ENCODE measurements around the gene BMPER. TPM values are rescaled to one million over a fixed set of nuclear protein-coding genes. Genes with fewer than 3 reads are reported as not detected.

The BMPER gene
- total RNA-seq, 2 experiments from 2014 or later: not detected

DNA sequence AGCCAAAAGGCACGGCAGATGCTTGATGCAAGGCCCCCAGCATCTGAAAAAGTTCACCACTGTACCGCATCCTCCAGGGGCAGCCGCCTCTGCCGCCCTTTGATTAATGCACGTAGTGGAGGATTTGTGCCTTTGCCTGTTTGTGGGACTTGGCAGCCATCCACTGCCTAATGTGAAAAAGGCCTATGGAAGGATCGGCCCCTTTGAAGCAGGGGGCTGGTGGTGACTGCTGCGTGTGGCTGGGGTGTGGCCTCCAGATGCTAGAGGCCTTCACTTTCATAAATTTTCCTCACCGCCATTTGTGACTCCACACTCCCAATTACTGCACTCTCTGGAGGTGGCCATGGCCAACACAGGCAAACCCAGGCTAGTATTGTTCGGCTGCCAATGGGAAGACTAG is 226.0 kb downstream of the BMPER start:
- peaks cover 11 to 21% of the 10 kb centered on the region in 2 experiments for H3K9me3 ChIP-seq (ENCODE audit: control insufficient read depth in 1 of 2, insufficient read depth in 1 of 2, low read length in 2 of 2)
- no peaks in the 10 kb centered on the region for H3K27me3 Mint-ChIP-seq
- H3K4me1 ChIP-seq (ENCODE audit: insufficient read depth, low read length): no peaks in the 10 kb centered on the region
- DNase-seq (no peak), ATAC-seq (ENCODE audit: poor library complexity) (no peak)
- intact Hi-C loops (cut with DNase I, micrococcal nuclease): no loop called here
- H3K27ac ChIP-seq (ENCODE audit: low read depth in 1 of 2, low read length in 2 of 2): no peak overlapping the region
- H3K4me3 ChIP-seq (ENCODE audit: low read length): no peak overlapping the region
- no peaks in the 10 kb centered on the region for H3K4me1 Mint-ChIP-seq (ENCODE audit: low read depth)
- H3K36me3 Mint-ChIP-seq (ENCODE audit: low read depth): no peaks in the 10 kb centered on the region
- no peak overlapping the region for H3K4me3 Mint-ChIP-seq
- peaks cover 13% of the 10 kb centered on the region for H3K9me3 Mint-ChIP-seq
- POLR2A ChIA-PET: no interaction called here
- TF ChIP-seq, protein P1, sequence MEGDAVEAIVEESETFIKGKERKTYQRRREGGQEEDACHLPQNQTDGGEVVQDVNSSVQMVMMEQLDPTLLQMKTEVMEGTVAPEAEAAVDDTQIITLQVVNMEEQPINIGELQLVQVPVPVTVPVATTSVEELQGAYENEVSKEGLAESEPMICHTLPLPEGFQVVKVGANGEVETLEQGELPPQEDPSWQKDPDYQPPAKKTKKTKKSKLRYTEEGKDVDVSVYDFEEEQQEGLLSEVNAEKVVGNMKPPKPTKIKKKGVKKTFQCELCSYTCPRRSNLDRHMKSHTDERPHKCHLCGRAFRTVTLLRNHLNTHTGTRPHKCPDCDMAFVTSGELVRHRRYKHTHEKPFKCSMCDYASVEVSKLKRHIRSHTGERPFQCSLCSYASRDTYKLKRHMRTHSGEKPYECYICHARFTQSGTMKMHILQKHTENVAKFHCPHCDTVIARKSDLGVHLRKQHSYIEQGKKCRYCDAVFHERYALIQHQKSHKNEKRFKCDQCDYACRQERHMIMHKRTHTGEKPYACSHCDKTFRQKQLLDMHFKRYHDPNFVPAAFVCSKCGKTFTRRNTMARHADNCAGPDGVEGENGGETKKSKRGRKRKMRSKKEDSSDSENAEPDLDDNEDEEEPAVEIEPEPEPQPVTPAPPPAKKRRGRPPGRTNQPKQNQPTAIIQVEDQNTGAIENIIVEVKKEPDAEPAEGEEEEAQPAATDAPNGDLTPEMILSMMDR (IDR thresholded peaks at IDR 0.05): no peak
- H3K27ac Mint-ChIP-seq: no peak overlapping the region
- H3K36me3 ChIP-seq (ENCODE audit: insufficient read depth, low read length): no peaks in the 10 kb centered on the region
- H3K27me3 ChIP-seq (ENCODE audit: control insufficient read depth in 1 of 2, insufficient read depth in 2 of 2, low read length in 2 of 2): no peaks in the 10 kb centered on the region
- CTCF ChIA-PET: no interaction called here

DNA sequence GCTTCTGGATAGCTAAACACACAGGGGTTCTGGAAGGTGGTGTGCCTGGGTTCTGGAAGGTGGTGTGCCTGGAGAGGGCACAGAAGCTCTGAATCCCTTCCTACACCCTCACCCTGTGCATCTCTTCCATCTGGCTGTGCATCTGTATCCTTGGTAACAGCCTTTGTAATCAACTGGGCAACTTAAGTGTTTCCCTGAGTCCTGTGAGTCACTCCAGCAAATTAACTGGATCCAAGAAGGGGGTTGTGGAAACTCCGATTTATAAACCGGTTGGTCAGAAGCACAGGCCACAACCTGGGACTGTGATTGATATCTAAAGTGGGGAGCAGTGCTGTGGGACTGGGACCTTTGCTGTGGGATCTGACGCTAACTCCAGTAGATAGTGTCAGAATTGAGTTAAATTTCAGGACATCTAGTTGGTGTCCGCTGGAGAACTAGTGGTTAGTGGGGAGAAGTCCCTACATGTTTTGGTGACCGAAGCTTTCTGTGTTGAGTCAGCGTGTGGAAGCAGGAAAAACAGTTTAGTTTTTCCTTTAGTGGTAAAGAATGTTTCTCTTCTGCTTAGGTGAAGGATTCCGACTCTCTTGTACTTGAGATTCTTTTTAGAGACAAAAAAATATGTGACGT is 228.1 kb downstream of the BMPER start:
- TF ChIP-seq, protein P1 (IDR thresholded peaks at IDR 0.05): no peak
- Histone ChIP-seq H3K27ac (ENCODE audit: low read depth in 1 of 2, low read length in 2 of 2) (no peak overlapping the region), H3K27me3 (ENCODE audit: control insufficient read depth in 1 of 2, insufficient read depth in 2 of 2, low read length in 2 of 2) (no peaks in the 10 kb centered on the region), H3K4me1 (ENCODE audit: insufficient read depth, low read length) (no peaks in the 10 kb centered on the region), H3K36me3 (ENCODE audit: insufficient read depth, low read length) (no peaks in the 10 kb centered on the region), H3K4me3 (ENCODE audit: low read length) (no peak overlapping the region), H3K9me3 (ENCODE audit: control insufficient read depth in 1 of 2, insufficient read depth in 1 of 2, low read length in 2 of 2) (peaks cover 11 to 25% of the 10 kb centered on the region in 2 experiments)
- Mint-ChIP-seq H3K4me1 (ENCODE audit: low read depth) (no peaks in the 10 kb centered on the region), H3K4me3 (no peak overlapping the region), H3K9me3 (peaks cover 10% of the 10 kb centered on the region), H3K36me3 (ENCODE audit: low read depth) (no peaks in the 10 kb centered on the region), H3K27ac (no peak overlapping the region), H3K27me3 (no peaks in the 10 kb centered on the region)
- intact Hi-C loops (cut with DNase I, micrococcal nuclease): no loop called here
- ATAC-seq (ENCODE audit: poor library complexity): no peak
- ChIA-PET CTCF (no interaction called here), POLR2A (no interaction called here)
- DNase-seq: no peak

DNA sequence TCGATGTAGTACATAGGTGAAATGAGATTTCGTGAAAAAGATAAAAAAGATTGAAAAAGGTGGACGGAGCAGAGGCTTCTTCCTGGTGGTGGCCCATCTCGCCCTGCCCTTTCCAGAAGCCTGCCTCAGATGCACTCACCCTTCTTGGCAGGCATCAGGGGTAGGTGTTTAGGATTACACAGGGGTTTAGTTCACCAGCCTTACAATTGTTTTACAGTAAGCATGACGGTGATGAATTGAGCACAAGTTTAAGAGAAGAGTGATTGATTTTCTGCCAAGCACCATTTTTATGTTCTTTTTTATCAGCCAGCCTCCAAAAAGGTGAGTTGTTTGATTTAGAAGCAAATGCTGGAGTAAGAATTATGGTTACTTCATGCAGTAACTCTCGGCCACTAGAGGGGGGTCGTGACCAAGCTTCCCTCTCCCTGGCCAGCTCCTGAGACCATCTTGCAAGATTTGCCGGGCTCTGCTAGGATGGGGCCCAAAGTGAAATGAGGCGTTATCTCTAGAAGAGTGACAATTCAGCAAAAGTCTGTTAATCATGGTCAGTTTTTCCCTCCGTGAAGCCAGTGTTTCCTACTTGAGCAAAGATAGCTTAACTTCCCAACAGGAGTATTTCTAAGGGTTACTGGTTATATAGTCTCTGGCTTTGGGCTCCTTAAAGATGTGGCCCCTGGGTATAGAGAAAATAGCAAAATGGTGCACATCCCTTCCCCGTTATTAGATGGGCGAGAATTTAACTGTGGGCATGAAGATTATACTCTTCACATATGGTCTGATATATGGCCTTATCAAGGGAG is 228.8 kb downstream of the BMPER start:
- DNase-seq (peak in 1 of 14 experiments; percentile 3), ATAC-seq (ENCODE audit: poor library complexity) (no peak)
- no peaks in the 10 kb centered on the region for H3K4me1 ChIP-seq (ENCODE audit: insufficient read depth, low read length)
- Mint-ChIP-seq H3K9me3 (peaks cover 10% of the 10 kb centered on the region), H3K36me3 (ENCODE audit: low read depth) (no peaks in the 10 kb centered on the region), H3K4me3 (no peak overlapping the region), H3K27me3 (no peaks in the 10 kb centered on the region), H3K27ac (no peak overlapping the region), H3K4me1 (ENCODE audit: low read depth) (no peaks in the 10 kb centered on the region)
- no peak overlapping the region for H3K27ac ChIP-seq (ENCODE audit: low read depth in 1 of 2, low read length in 2 of 2)
- TF ChIP-seq, protein P1 (IDR thresholded peaks at IDR 0.05): no peak
- ChIA-PET POLR2A (no interaction called here), CTCF (no interaction called here)
- no peak overlapping the region for H3K4me3 ChIP-seq (ENCODE audit: low read length)
- no peaks in the 10 kb centered on the region for H3K36me3 ChIP-seq (ENCODE audit: insufficient read depth, low read length)
- H3K27me3 ChIP-seq (ENCODE audit: control insufficient read depth in 1 of 2, insufficient read depth in 2 of 2, low read length in 2 of 2): no peaks in the 10 kb centered on the region
- intact Hi-C loops (cut with DNase I, micrococcal nuclease): no loop called here
- peaks cover 11 to 25% of the 10 kb centered on the region in 2 experiments for H3K9me3 ChIP-seq (ENCODE audit: control insufficient read depth in 1 of 2, insufficient read depth in 1 of 2, low read length in 2 of 2)
